Keratinocyte (primary cell): Measurements from ENCODE around the gene KCNN2. TPM values are rescaled to one million over a fixed set of nuclear protein-coding genes. Genes with fewer than 3 reads are reported as not detected.

Source experiments
- DNase-seq: peaks from one replicate; pipeline ENCODE4 v3.0.0-alpha.2; 2011; ENCODE audit warnings: low read depth, missing footprints, low spot score
- FAIRE-seq: peaks from 2 replicates; lab custom pipeline; 2011; peaks lifted over from hg19 to GRCh38; lab: Jason Lieb, UNC
- H2AFZ ChIP-seq: 2 replicates; pipeline ENCODE4 v1.6.0; 2012; ENCODE audit warnings: low read length, control low read depth, inconsistent platforms; ENCODE audit not compliant: control insufficient read depth
- H3K27ac ChIP-seq: 2 replicates; pipeline ENCODE4 v1.5.1; 2011; ENCODE audit warnings: low read length; ENCODE audit not compliant: control insufficient read depth, insufficient read depth
- H3K27me3 ChIP-seq: 3 replicates; pipeline ENCODE4 v1.6.0; 2011; ENCODE audit warnings: low read length; ENCODE audit not compliant: control insufficient read depth, insufficient read depth; ENCODE audit errors: extremely low read depth
- H3K36me3 ChIP-seq, 2 experiments: 2 replicates in 1 of 2; 3 replicates in 1 of 2; pipeline ENCODE4 v1.5.1; 2011; ENCODE audit warnings: low read length in 2 of 2, mild to moderate bottlenecking in 1 of 2; ENCODE audit not compliant: control insufficient read depth in 2 of 2, insufficient read depth in 2 of 2; ENCODE audit errors: extremely low read depth in 1 of 2
- H3K4me1 ChIP-seq: 3 replicates; pipeline ENCODE4 v1.5.1; 2011; ENCODE audit warnings: low read length; ENCODE audit not compliant: control insufficient read depth, insufficient read depth; ENCODE audit errors: extremely low read depth
- H3K4me2 ChIP-seq: 3 replicates; pipeline ENCODE4 v1.6.0; 2011; ENCODE audit warnings: low read depth, low read length; ENCODE audit not compliant: control insufficient read depth, insufficient read depth; ENCODE audit errors: extremely low read depth
- H3K4me3 ChIP-seq, 3 experiments: fragments of 200-600 bp in 1 of 3; sonication (generic) in 1 of 3; 2 replicates in 2 of 3; 3 replicates in 1 of 3; pipeline ENCODE4 v1.5.1; 2011 to 2016; ENCODE audit warnings: low read length in 3 of 3, mild to moderate bottlenecking in 3 of 3, control low read depth in 2 of 3, inconsistent platforms in 1 of 3, low read depth in 1 of 3, mixed read lengths in 1 of 3, mixed run types in 1 of 3, moderate library complexity in 1 of 3; ENCODE audit not compliant: control insufficient read depth in 2 of 3, insufficient read depth in 2 of 3; ENCODE audit errors: extremely low read depth in 1 of 3
- H3K79me2 ChIP-seq: 2 replicates; pipeline ENCODE4 v1.6.0; 2012; ENCODE audit warnings: low read length; ENCODE audit not compliant: control insufficient read depth, insufficient read depth
- H3K9ac ChIP-seq: 3 replicates; pipeline ENCODE4 v1.6.0; 2011; ENCODE audit warnings: low read length; ENCODE audit not compliant: control insufficient read depth, insufficient read depth; ENCODE audit errors: extremely low read depth
- H3K9me1 ChIP-seq: 3 replicates; pipeline ENCODE4 v1.6.0; 2011; ENCODE audit warnings: low read length; ENCODE audit not compliant: control insufficient read depth, insufficient read depth; ENCODE audit errors: extremely low read depth
- H3K9me3 ChIP-seq: 2 replicates; pipeline ENCODE4 v1.5.1; 2012; ENCODE audit warnings: low read depth, low read length; ENCODE audit not compliant: control insufficient read depth
- H4K20me1 ChIP-seq: 3 replicates; pipeline ENCODE4 v1.6.0; 2011; ENCODE audit warnings: low read length; ENCODE audit not compliant: control insufficient read depth, insufficient read depth; ENCODE audit errors: extremely low read depth
- CTCF ChIP-seq, 3 experiments: IDR thresholded peaks in 1 of 3; conservative IDR thresholded peaks in 1 of 3; optimal IDR thresholded peaks in 1 of 3; 2 replicates in 2 of 3; 3 replicates in 1 of 3; pipeline versions ENCODE3 to v1.5.1; 2011; ENCODE audit warnings: low read length in 3 of 3, mild to moderate bottlenecking in 3 of 3, moderate library complexity in 2 of 3, control low read depth in 1 of 3, inconsistent platforms in 1 of 3; ENCODE audit not compliant: insufficient read depth in 2 of 3; ENCODE audit errors: extremely low read depth in 1 of 3
- EZH2 ChIP-seq: IDR thresholded peaks from one replicate; pipeline ENCODE4 v1.6.1; 2012; ENCODE audit warnings: inconsistent platforms, mild to moderate bottlenecking, low read length, moderate library complexity
- dilution Hi-C: fragments of 300-500 bp; cut with MboI; formaldehyde crosslinking; loops from one replicate; pipeline ENCODE4 v1.7.0; 2020; ENCODE audit warnings: low sequenced_read_pairs; ENCODE audit not compliant: extremely low pct_ligation_motif_present
- polyA plus RNA-seq, 5 experiments: library from polyadenylated mRNA; depleted of rRNA in 3 of 5; stranded (reverse) in 3 of 5; stranded (forward) in 1 of 5; unstranded in 1 of 5; fragments of >200 nt; gene quantifications; 1 replicate in 1 of 5; 2 replicates in 3 of 5; 3 replicates in 1 of 5; pipeline versions ENCODE4 v1.2.1 to v1.2.3, GENCODE V29; 2011 to 2012; ENCODE audit warnings: missing spikeins in 2 of 5, low read depth in 1 of 5, low replicate concordance in 1 of 5

The KCNN2 gene
- polyA plus RNA-seq, 1 donor (not counting 4 experiments of a cell fraction or from before 2014, with no cell fraction given) = 0.09 TPM

DNA sequence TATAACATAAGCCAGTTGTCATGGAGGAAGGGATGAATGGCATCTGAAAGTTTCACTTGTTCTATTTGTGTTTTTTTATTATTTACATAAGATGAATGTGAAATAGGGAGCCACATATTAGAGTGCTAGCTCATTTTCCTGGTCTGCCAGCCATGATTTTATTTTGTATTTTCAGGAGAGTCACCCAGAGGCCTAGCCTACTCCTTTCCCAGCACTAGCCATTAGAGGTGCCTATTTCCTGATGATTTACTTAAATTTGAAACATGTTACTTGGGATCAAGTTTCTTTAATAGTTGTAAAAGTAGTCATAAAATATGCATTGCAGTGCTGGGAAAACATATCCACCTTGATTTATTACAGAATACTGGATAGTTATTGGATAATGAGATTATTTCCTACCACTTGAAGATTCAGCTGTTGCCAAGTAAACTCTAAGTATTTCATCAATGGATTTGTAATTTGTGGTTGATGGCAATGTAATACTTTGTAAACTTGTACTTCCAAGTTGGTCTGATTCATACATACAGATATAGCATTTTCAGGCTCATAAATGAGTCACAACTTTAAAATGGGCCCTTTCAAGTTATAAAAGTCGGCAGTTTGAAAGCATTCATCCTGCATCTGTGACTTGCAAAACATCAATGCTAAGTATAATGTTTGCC, 50.8 kb downstream of the KCNN2 start:
- Histone ChIP-seq H3K9ac (no peak overlapping the region), H3K9me1 (no peaks in the 10 kb centered on the region), H4K20me1 (no peaks in the 10 kb centered on the region), H3K4me1 (peaks cover 4% of the 10 kb centered on the region), H3K4me2 (no peak overlapping the region), H3K27me3 (no peaks in the 10 kb centered on the region), H3K79me2 (no peaks in the 10 kb centered on the region), H3K9me3 (no peaks in the 10 kb centered on the region), H2AFZ (no peak overlapping the region), H3K36me3 (no peaks in the 10 kb centered on the region), H3K27ac (no peak overlapping the region), H3K4me3 (no peak overlapping the region)
- FAIRE-seq (peak; percentile 53), DNase-seq (peak; percentile 7)
- dilution Hi-C loops = no loop called here
- TF ChIP-seq EZH2 (no peak), CTCF (optimal IDR thresholded peaks at IDR 0.05 in 1 of 3, IDR thresholded peaks at IDR 0.05 in 1 of 3, conservative IDR thresholded peaks at IDR 0.05 in 1 of 3; ENCODE audit: extremely low read depth in 1 of 3, insufficient read depth in 2 of 3, low read length in 3 of 3) (no peak)

GRCh38 chr5:114415760-114416159, 53.9 kb downstream of the KCNN2 start:
- Histone ChIP-seq H4K20me1 (no peaks in the 10 kb centered on the region), H3K9me3 (no peaks in the 10 kb centered on the region), H3K27me3 (no peaks in the 10 kb centered on the region), H3K79me2 (no peaks in the 10 kb centered on the region), H3K4me2 (no peak overlapping the region), H3K36me3 (no peaks in the 10 kb centered on the region), H3K9ac (no peak overlapping the region), H3K27ac (no peak overlapping the region), H3K4me3 (no peak overlapping the region), H2AFZ (no peak overlapping the region), H3K4me1 (peaks cover 4% of the 10 kb centered on the region), H3K9me1 (no peaks in the 10 kb centered on the region)
- DNase-seq (no peak), FAIRE-seq (no peak)
- TF ChIP-seq EZH2 (no peak), CTCF (optimal IDR thresholded peaks at IDR 0.05 in 1 of 3, IDR thresholded peaks at IDR 0.05 in 1 of 3, conservative IDR thresholded peaks at IDR 0.05 in 1 of 3; ENCODE audit: extremely low read depth in 1 of 3, insufficient read depth in 2 of 3, low read length in 3 of 3) (no peak)
- dilution Hi-C loops = no loop called here
